GM19239 (cell line): ENCODE results near the gene ALDH18A1.
A peak's percentile ranks its signal among the peaks of the same experiment; 100 is the strongest.
"Not testable (repeated sequence)": the region's sequence is repeated elsewhere in the genome, so short reads cannot be mapped to it uniquely, and the experiment has no call there.

Experiments
- DNase-seq: peaks from one replicate; pipeline ENCODE4 v3.0.0; 2011; ENCODE audit warnings: low spot score; ENCODE audit not compliant: insufficient read length
- FAIRE-seq: peaks from 2 replicates; lab custom pipeline; 2011; peaks lifted over from hg19 to GRCh38; lab: Jason Lieb, UNC

The ALDH18A1 gene

DNA sequence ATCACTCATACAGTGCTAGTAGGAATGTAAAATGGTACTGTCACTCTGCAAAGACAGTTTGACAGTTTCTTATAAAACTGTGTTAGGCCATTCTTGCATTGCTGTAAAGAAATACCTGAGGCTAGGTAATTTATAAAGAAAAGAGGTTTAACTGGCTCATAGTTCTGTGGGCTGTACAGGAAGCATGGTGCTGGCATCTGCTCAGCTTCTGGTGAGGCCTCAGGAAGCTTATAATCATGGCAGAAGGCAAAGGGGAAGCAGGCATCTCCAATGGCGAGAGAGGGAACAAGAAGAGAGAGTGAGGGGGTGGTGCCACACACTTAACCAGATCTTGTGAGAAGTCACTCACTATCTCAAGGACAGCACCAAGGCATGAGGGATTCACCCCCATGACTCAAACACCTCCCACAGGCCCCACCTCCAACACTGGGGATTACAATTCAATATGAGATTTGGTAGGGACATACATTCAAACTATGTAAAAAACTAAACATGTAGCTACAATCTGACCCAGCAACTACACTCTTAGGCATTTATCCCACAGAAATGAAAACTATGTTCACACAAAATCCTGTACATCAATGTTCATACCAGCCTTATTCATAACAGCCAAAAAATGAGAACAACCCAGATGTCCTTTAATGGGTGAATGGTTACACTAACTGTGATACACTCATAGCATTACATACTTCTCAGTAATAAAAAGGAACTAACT, 5.0 kb downstream of the ALDH18A1 start:
- no peak for DNase-seq
- FAIRE-seq = no peak

DNA sequence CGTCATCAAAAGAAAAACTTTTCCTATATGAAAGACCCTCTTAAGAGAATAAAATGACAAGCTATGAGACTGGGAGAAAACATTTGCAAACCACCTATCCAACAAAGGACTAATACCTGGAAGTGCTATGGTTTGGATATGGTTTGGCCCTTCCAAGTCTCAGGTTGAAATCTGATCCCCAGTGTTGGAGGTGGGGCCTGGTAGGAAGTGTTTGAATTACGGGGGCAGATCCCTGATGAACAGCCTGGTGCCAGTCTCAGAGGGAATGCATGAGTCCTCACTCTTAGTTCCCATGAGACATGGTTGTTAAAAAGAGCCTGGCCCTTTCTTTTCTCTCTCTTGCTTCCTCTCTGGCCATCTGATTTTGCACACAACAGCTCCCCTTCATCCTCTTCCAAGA, 6.3 kb downstream of the ALDH18A1 start:
- DNase-seq (no peak), FAIRE-seq (no peak)

DNA sequence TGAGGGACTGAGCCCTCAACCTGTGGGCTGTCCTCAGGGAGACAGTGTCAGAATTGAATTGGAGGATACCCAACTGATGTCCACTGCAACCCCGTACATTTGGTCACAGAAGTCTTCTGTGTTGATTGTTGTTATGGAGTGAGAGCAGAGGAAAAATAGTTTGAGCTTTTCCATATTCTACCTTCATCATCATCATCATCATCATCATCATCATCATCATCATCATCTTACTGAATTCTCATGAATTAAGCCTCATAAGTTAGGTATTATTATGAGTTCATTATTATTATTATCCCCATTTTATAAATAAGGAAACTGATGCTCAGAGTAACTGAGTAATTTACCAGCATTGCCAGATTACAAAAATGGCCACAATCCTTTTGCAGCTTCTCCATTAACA, 8.4 kb downstream of the ALDH18A1 start:
- no peak for FAIRE-seq
- no peak for DNase-seq

DNA sequence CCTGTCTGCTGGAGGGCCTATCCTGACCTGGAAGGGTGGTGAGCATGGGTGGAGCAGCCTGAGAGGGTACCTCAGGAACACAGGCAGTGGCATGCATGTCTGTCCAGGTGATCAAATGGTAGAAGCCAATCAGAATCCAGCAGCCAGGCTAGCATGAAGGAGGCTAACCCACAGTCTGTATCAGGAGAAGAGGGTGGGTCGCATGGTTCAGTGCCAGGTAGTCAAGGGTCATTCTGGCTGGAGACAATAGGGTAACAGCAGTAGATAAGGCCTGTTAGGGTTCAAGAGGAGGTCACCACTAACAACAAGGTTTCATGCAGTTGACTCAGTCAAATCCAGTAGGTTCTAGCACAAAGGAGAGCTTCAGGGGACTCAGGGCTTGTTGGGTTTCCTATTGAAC, 10.4 kb downstream of the ALDH18A1 start:
- DNase-seq (no peak), FAIRE-seq (no peak)

DNA sequence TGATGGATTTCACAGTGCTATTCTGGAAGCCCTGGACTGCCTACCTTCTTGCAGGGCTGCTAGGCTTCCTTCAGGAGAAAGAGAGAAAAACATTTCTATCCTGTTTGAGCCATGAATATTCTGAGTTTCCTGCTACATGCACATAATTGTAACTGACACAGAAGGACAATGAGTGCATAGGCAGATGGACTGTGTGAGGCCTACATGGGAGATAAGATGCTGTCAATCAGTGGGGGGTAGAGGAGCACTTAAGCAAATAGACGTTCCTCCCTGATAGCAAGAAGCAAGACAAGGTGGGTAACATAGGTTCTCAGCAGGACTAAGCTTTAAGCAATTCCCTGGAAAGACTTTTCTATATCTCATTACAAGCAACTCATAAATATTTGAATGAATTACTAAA, 11.6 kb downstream of the ALDH18A1 start:
- DNase-seq = no peak

DNA sequence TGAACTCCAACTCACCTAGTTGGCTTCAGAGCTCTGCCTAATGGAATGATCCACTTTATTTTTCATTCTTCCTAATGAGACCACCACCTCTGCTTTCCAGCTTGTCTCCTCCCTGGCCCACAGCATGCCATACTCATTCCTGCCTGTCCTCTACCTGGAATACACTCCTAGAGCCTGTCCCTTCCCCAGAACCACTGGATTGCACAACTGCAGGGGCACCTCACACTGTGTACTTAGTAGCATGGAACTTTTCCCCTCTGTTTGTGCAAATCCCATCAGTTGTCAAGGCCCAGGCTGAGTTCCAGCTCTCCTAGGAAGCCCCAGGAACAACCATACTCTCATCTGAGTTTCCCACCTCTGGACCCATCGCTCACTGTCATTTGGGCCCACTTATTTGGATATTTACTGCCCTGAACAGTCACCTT, 15.6 kb downstream of the ALDH18A1 start:
- FAIRE-seq = no peak

More for the DNA sequence above, 11.6 kb downstream of the ALDH18A1 start:
- FAIRE-seq = no peak

DNA sequence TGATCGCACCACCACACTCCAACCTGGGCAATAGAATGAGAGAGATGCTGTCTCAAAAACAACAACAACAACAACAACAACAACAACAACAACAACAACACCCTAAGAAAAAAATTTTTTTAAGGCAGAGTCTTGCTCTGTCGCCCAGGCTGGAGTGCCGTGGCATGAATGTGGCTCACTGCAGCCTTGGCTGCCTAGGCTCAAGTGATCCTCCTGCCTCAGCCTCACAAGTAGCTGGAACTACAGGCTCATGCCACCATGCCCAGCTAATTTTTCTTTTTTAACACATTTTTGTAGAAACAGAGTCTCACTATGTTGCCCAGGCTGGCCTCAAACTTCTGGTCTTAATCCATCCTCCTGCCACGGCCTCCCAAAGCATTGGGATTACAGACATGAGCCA, 18.6 kb downstream of the ALDH18A1 start:
- FAIRE-seq = no peak
- no peak for DNase-seq

More for the DNA sequence above, 15.6 kb downstream of the ALDH18A1 start:
- no peak for DNase-seq

DNA sequence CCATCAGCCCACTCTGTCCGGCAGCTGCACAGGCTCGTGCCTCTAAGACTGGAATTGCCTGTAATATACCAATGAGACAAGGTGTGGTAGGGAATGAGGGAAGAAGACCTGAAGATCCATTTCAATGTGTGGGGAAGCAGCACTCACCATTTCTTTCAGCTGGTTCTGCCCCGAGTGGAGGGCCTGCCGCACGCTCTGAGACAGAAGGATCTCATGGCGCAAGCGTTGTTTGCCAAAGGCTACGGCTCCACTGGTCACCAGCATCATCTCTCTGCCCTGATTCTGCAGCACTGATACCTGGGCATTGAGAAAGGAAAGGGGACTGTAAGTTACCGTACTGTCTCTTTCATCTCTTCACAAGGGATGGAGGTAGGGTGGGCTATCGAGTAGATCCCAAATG, 19.4 kb downstream of the ALDH18A1 start:
- no peak for FAIRE-seq

DNA sequence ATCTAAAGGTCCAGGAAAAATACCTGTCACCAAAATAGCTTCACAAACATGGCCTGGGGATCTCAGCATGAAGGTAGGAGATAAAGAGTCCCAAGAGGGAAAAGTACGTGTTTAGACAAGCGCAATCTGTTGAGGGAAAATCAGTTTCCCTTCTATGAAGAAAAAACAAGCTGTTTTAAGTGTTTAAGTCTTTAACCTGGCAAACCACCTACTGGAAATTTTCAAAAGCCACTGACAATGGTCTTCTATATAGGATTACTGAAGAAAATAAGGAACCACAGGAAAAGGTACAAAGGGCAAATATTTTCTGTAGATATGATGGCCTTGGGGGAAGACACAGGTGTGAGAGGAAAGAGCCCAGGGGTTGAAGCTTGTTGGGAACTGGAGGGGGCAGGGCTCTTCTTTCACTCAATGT, 21.2 kb downstream of the ALDH18A1 start:
- DNase-seq (no peak), FAIRE-seq (no peak)

More for the DNA sequence above, 19.4 kb downstream of the ALDH18A1 start:
- DNase-seq = no peak

DNA sequence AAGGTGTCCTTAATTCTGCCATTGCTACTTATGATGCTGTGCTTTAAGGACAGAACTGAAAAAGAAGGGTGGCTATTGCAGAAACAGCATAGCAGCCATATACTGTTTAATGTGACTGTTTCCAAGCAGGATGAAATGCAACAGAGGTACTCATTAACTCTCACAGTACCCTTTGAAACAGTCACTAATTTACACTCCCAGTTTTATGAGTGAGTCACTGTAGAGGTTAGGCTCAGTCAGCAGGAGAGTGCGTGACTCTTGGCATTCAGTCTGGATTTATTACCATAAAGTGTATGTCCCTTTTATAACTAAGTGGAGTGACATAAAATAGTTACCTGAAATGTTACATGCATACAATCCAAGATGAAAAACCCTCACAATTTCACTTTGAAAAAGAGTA, 27.7 kb downstream of the ALDH18A1 start:
- FAIRE-seq = no peak
- no peak for DNase-seq

DNA sequence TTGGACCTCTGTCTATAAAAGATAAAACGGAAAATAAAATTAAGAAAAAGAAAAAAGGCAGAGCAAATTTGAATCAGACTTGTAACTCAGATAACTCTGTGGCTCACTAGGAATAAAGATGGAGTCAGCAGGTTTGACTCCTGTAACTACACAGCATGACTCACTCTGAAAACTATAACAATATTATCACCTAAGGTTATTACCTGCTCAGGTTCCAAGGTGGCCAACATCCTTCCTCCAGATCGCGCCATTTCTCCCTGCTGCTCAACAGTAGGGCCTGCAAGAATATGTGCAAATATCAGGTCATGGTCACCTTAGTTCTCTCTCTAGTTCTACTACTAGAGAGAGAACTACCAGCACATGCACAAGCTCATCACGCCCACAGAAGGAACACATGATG, 30.0 kb downstream of the ALDH18A1 start:
- no peak for FAIRE-seq

DNA sequence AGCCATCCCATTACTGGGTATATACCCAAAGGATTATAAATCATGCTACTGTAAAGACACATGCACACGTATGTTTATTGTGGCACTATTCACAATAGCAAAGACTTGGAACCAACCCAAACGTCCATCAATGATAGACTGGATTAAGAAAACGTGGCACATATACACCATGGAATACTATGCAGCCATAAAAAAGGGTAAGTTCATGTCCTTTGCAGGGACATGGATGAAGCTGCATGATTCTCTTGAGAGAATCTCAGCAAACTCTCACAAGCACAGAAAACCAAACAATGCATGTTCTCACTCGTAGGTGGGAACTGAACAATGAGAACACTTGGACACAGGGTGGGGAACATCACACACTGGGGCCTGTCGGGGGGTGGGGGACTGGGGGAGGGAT, 36.1 kb downstream of the ALDH18A1 start:
- FAIRE-seq, DNase-seq: not testable (repeated sequence)

More for the DNA sequence above, 30.0 kb downstream of the ALDH18A1 start:
- no peak for DNase-seq

DNA sequence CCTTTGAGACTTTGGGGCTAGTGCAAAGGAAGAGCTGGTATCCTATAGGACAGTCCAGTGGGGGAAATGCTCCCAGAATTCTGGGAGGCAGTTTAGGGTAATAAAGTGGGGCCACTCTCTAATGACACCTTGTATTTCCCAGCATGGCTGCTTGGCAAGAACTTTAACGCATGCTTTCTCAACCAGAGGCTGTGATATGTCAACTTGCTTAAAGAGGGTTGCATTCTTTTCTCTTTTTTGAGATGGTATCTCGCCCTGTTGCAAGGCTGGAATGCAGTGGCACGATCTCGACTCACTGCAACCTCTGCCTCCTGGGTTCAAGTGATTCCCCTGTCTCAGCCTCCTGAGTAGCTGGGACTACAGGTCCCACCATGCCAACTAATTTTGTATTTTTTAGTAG, 38.4 kb downstream of the ALDH18A1 start:
- no peak for FAIRE-seq
- no peak for DNase-seq

DNA sequence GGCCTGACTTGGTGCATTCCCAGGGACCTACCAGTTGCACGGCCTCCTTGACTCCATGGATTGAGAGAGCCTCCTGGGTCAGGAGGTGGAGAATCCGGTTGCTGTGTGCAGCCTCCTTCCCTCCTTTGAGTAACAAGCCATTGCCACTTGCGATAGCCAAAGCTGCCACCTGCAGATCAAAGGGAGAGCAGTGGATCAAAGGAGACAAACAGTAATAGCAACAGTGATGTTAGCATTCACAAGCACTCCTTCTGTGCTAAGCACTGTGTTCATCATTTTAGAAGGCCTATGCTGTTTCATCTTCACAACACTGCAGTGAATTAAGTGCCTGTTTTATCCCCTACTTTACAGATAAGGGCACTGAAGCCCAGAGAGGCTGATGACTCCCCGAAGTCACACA, 40.1 kb downstream of the ALDH18A1 start:
- DNase-seq = no peak
- no peak for FAIRE-seq

DNA sequence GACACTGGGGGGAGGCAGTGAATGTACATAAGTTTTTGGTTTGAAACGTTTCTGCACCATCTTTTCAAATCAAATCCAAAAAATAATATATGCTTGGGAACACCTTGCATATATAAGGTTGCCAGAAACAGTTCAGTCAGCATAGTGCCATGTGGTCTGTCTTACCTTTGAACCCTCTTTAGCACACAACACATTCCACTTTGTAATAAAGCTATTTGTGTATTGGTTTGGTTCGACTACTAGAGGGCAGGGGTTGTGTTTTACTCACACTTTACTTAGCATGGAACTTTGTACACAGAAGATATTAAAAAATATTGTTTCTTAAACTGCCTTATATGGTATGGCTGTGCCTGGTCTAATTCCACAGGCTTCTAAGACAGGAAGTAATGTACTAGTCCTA, 43.2 kb downstream of the ALDH18A1 start:
- FAIRE-seq = no peak
- no peak for DNase-seq

DNA sequence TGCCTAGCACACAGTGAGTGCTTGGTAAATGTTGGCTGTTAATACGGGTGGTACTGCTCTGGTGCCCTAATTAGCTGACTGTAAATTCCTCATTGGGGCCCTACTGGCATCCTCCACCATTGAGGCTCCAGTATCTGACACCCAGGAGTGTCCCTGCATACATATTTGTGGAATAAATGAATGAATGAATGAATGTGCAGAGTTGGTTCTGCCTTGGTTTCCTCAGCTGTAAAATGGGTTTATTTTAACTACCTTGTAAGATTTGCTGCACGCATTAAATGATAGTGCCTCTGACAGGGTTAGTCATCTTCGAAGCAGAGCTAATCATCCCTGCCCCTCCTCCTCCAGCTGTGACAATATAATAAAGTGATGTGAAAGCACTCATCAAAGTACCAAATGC, 45.8 kb downstream of the ALDH18A1 start:
- FAIRE-seq (no peak), DNase-seq (no peak)

DNA sequence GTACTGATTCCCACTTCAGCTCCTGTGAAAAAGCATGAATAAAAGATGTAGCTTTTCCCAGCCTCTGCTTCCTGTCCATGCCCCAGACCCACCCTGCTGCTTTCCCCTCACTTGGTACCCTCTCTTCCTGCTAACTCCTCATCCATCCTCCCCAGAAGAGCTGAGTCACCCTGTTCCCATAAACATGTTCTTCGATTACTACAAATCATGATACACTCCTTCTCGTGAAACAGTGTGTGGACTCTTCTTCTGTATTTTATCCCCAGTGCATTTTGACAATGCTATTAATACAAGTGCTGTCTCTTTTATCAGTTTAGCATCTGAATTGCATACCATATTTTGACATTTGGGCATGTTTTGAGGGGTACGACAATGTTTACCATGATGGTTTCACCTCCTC, 49.6 kb downstream of the ALDH18A1 start:
- no peak for FAIRE-seq
- DNase-seq = no peak

DNA sequence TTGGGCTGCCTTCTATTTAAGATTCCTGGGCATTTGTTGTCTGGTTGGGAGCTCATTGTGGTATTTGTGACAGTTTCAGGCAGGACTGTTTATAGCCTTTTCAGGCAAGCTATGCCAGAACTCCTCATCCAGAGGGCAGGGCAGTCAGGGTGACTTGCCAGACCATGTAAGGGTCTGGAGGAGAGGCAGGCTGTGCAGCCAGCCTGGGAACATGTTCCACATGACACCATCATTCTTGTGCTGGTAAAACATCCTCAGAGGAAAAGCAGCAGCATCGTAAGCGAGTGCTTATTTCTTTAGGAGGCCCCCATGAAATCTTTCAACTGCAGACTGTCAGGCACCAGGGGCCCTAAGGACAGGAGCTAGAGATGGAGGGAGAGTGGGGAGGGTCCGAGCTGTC, 51.3 kb downstream of the ALDH18A1 start:
- FAIRE-seq (no peak), DNase-seq (no peak)

DNA sequence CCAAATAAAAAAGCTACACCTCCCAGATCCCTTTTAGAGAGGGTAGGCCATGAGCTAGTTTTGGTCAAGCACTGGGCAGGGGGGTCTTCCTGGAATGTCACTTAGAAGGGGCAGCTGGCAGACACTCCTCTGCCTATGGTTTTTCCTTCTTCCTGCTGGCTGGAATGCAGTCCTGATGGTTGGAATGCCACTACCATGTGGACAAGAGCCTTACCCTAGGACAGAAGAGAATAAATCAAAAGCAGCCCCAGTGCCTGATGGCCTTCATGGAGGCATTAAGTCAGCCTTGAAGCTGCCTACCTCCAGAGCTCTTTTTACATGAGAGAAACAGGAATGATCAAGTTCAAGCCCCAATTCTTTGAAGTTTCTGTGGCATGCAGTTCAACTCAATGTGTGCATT, 51.9 kb downstream of the ALDH18A1 start:
- DNase-seq (no peak), FAIRE-seq (no peak)

DNA sequence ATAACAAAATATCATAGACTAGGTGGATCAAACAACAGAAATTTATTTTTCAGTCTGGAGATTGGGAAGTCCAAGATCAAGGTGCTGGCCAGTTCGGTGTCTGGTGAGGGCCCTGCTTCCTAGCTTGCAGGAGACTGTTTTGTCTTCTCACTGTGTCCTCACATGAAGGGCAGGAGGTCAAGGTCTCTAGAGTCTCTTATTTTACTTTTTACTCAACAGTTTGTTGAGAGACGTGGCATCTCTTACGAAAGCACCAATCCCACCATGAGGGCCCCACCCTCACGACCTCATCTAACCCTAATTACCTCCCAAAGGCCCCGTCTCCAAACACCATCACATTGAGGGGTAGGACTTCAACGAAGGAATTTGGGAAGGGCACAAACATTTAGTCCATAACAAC, 54.1 kb downstream of the ALDH18A1 start:
- FAIRE-seq = no peak
- DNase-seq = no peak

DNA sequence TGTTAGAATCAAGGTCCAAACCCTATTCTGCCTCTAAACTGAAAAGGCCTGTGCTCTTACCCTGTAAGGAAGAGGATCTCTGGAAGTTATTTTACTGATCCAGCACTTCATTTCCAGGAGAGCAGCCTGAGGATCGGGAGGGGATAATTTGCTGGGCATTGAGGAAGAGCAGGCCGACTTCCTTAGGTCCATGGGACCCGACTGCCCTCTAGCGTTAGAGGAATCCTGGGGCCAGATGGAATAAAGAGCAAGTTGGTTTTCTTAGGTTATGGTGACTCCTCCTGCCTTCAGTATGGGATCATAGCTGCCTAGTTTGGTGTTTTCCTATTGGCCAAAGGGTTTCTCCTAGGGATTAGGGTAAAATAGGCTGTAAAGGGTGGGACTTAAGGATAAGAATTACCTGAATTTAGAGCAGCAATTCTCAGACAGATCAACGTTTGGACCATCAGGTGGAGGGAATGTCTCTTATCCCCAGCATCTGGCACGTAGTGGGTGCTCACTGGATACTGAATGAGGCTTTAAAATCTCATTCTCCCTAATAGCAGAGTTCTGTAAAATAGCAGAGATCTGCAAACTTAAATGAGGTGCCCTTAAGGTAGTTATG, 55.3 kb downstream of the ALDH18A1 start:
- DNase-seq = peak; percentile 50
- peak; percentile 94 for FAIRE-seq

DNA sequence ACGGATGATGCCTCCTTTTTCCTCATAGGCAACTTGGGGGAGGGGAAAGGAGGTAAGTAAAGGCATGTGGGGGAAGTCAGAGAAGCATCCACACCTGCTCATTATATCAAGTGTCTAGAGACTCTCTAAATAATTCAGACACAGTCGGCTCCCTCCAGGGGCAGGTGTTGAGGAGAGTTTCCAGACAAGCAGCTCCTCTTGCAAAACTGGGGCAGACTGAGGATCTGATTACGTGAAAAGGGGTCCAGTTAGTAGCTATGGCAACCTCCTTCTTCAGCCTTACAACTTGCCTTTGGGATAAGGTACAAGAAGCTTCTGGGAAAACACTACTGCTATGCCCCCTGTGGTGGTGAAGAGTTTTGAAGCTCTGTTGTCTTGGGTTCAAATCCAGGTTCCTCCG, 56.4 kb downstream of the ALDH18A1 start:
- no peak for FAIRE-seq
- no peak for DNase-seq
